Caco-2 (cell line): ENCODE results near the gene ST6GALNAC1. TPM values are rescaled to one million over a fixed set of nuclear protein-coding genes. Genes with fewer than 3 reads are reported as not detected.

Source experiments
- BruUV-seq: library from RNA; stranded (reverse); fragments of 400-500 nt; replicated peaks from 2 replicates; lab custom pipeline; 2021; lab: Mats Ljungman, UMichigan
- CTCF ChIA-PET: fragments of 300-600 bp; sonication (Branson Sonifier 250); formaldehyde crosslinking; loops from one replicate; lab custom pipeline; 2022; ENCODE audit warnings: antibody characterized with exemption; lab: Charles Lee
- POLR2A ChIA-PET: fragments of 300-600 bp; sonication (Branson Sonifier 250); formaldehyde crosslinking; loops from one replicate; lab custom pipeline; 2022; ENCODE audit warnings: antibody characterized with exemption; lab: Charles Lee
- DNase-seq, 2 experiments: peaks; one replicate each; pipeline versions ENCODE4 v3.0.0 to v3.0.0-alpha.2; 2020 to 2022
- H3K27me3 ChIP-seq: replicated peaks from 2 replicates; pipeline ENCODE4 v1.6.0; 2011; ENCODE audit warnings: low read length; ENCODE audit not compliant: control insufficient read depth, insufficient read depth
- H3K36me3 ChIP-seq: 2 replicates; pipeline ENCODE4 v1.5.1; 2011; ENCODE audit warnings: low read length; ENCODE audit not compliant: control insufficient read depth, insufficient read depth
- H3K4me1 ChIP-seq: fragments of 250-450 bp; sonication (Bioruptor Pico); 2 replicates; pipeline ENCODE4 v1.5.1; 2020; ENCODE audit warnings: mild to moderate bottlenecking
- H3K4me3 ChIP-seq: 2 replicates; pipeline ENCODE4 v1.5.1; 2011; ENCODE audit warnings: low read depth, mild to moderate bottlenecking, control low read depth, low read length
- H3K9me3 ChIP-seq: fragments of 250-450 bp; sonication (Bioruptor Pico); 2 replicates; pipeline ENCODE4 v1.5.1; 2020; ENCODE audit warnings: mild to moderate bottlenecking, moderate library complexity
- H3K27ac Mint-ChIP-seq: one replicate; pipeline ENCODE4 v1.8.0; 2022; ENCODE audit warnings: mixed read lengths; ENCODE audit not compliant: unreplicated experiment
- H3K27me3 Mint-ChIP-seq: one replicate; pipeline ENCODE4 v1.8.0; 2022; ENCODE audit warnings: mixed read lengths; ENCODE audit not compliant: insufficient read depth, unreplicated experiment
- H3K36me3 Mint-ChIP-seq: one replicate; pipeline ENCODE4 v1.8.0; 2022; ENCODE audit warnings: mild to moderate bottlenecking, mixed read lengths; ENCODE audit not compliant: insufficient read depth, unreplicated experiment
- H3K4me1 Mint-ChIP-seq: one replicate; pipeline ENCODE4 v1.8.0; 2022; ENCODE audit warnings: low read depth, mixed read lengths; ENCODE audit not compliant: unreplicated experiment
- H3K4me3 Mint-ChIP-seq: one replicate; pipeline ENCODE4 v1.8.0; 2022; ENCODE audit warnings: mild to moderate bottlenecking, moderate library complexity, mixed read lengths; ENCODE audit not compliant: unreplicated experiment
- H3K9me3 Mint-ChIP-seq: one replicate; pipeline ENCODE4 v1.8.0; 2022; ENCODE audit warnings: mixed read lengths; ENCODE audit not compliant: unreplicated experiment
- CTCF ChIP-seq, 2 experiments: fragments of 200-600 bp in 1 of 2; IDR thresholded peaks; 1 replicate in 1 of 2; 2 replicates in 1 of 2; pipeline versions ENCODE4 v1.5.1 to v1.8.0; 2011 to 2022; ENCODE audit warnings: antibody characterized with exemption in 1 of 2, control low read depth in 1 of 2, inconsistent platforms in 1 of 2, low read depth in 1 of 2, low read length in 1 of 2, mild to moderate bottlenecking in 1 of 2, moderate library complexity in 1 of 2; ENCODE audit not compliant: insufficient read depth in 1 of 2, severe bottlenecking in 1 of 2, unreplicated experiment in 1 of 2
- intact Hi-C: fragments of 100-400 bp; cut with micrococcal nuclease; formaldehyde crosslinking; loops from one replicate; pipeline ENCODE4 v1.10.0; 2022; ENCODE audit not compliant: unreplicated experiment
- total RNA-seq: library from RNA; stranded (reverse); gene quantifications from 2 replicates; pipeline ENCODE4 v1.2.3, GENCODE V29; 2022

ST6GALNAC1 gene
- total RNA-seq, 1 experiment from 2014 or later, result 1.7 TPM

- H3K36me3 ChIP-seq, result no peaks in the 10 kb centered on the region
- H3K27ac Mint-ChIP-seq, result no peak overlapping the region
- no peaks in the 10 kb centered on the region for H3K9me3 ChIP-seq
- peaks cover 3% of the 10 kb centered on the region for H3K36me3 Mint-ChIP-seq
- peaks cover 18% of the 10 kb centered on the region for H3K4me1 Mint-ChIP-seq
- no peaks in the 10 kb centered on the region for H3K27me3 ChIP-seq
- BruUV-seq, result no TSS peak
- peaks cover 30% of the 10 kb centered on the region for H3K4me1 ChIP-seq
- no peak overlapping the region for H3K4me3 Mint-ChIP-seq
- H3K27me3 Mint-ChIP-seq, result no peaks in the 10 kb centered on the region
- H3K9me3 Mint-ChIP-seq, result no peaks in the 10 kb centered on the region
- no peak overlapping the region for H3K4me3 ChIP-seq
- ChIA-PET POLR2A (interaction anchor here (0.5 kb wide), 1 partner anchor 29 kb away, joined by 9 read pairs; no protein-coding TSS in a partner anchor), CTCF (no interaction called here)
- no peak for DNase-seq
- intact Hi-C loops, result no loop called here
- no peak for TF ChIP-seq CTCF (IDR thresholded peaks at IDR 0.05; ENCODE audit: insufficient read depth in 1 of 2, low read depth in 1 of 2, low read length in 1 of 2, severe bottlenecking in 1 of 2, unreplicated experiment in 1 of 2)
These were observed 47.2 kb upstream of the ST6GALNAC1 start for GRCh38 chr17:76690596-76691280.

GRCh38 chr17:76689859-76690258 lies 46.3 kb upstream of the ST6GALNAC1 start:
- ChIA-PET POLR2A (no interaction called here), CTCF (no interaction called here)
- no peaks in the 10 kb centered on the region for H3K36me3 ChIP-seq
- intact Hi-C loops, result no loop called here
- H3K4me3 ChIP-seq, result no peak overlapping the region
- BruUV-seq, result no TSS peak
- Mint-ChIP-seq H3K4me1 (peaks cover 18% of the 10 kb centered on the region), H3K4me3 (no peak overlapping the region), H3K27me3 (no peaks in the 10 kb centered on the region), H3K9me3 (no peaks in the 10 kb centered on the region), H3K36me3 (no peaks in the 10 kb centered on the region), H3K27ac (no peak overlapping the region)
- no peaks in the 10 kb centered on the region for H3K9me3 ChIP-seq
- no peaks in the 10 kb centered on the region for H3K27me3 ChIP-seq
- no peak for DNase-seq
- TF ChIP-seq CTCF (IDR thresholded peaks at IDR 0.05; ENCODE audit: insufficient read depth in 1 of 2, low read depth in 1 of 2, low read length in 1 of 2, severe bottlenecking in 1 of 2, unreplicated experiment in 1 of 2), result no peak
- peaks cover 30% of the 10 kb centered on the region for H3K4me1 ChIP-seq

GRCh38 chr17:76688165-76688622 lies 44.6 kb upstream of the ST6GALNAC1 start:
- no peaks in the 10 kb centered on the region for H3K27me3 Mint-ChIP-seq
- H3K27ac Mint-ChIP-seq, result peak overlapping the region; percentile 51
- no TSS peak for BruUV-seq
- TF ChIP-seq CTCF (IDR thresholded peaks at IDR 0.05; ENCODE audit: insufficient read depth in 1 of 2, low read depth in 1 of 2, low read length in 1 of 2, severe bottlenecking in 1 of 2, unreplicated experiment in 1 of 2), result no peak
- intact Hi-C loops, result no loop called here
- Histone ChIP-seq H3K27me3 (no peaks in the 10 kb centered on the region), H3K36me3 (no peaks in the 10 kb centered on the region), H3K4me3 (no peak overlapping the region), H3K4me1 (peaks cover 30% of the 10 kb centered on the region), H3K9me3 (no peaks in the 10 kb centered on the region)
- no peaks in the 10 kb centered on the region for H3K9me3 Mint-ChIP-seq
- peaks cover 18% of the 10 kb centered on the region for H3K4me1 Mint-ChIP-seq
- CTCF ChIA-PET, result no interaction called here
- H3K4me3 Mint-ChIP-seq, result peak overlapping the region; percentile 4
- H3K36me3 Mint-ChIP-seq, result peaks cover 5% of the 10 kb centered on the region
- POLR2A ChIA-PET, result no interaction called here
- DNase-seq, result no peak
